ENCODE results near the gene EHMT1. TPM values are rescaled to one million over a fixed set of nuclear protein-coding genes. Genes with fewer than 3 reads are reported as not detected.

Gene EHMT1
- total and polyA plus RNA-seq, 2 of the 13 experiments (the other 11 are each of a cell fraction or from before 2014, with no cell fraction given) = 23.0 to 27.1 TPM

- Histone ChIP-seq H3K4me2 (ENCODE audit: low read depth, low read length) (no peak overlapping the region), H3K4me1 (ENCODE audit: insufficient read depth, low read length) (no peaks in the 10 kb centered on the region), H3K27ac (ENCODE audit: extremely low read length, insufficient read depth, low read length) (no peak overlapping the region), H3K36me3 (replicated peaks in 1 of 2; ENCODE audit: control insufficient read depth in 1 of 2, insufficient read depth in 2 of 2, low read length in 2 of 2) (peaks cover 27 to 60% of the 10 kb centered on the region in 2 experiments), H3K79me2 (ENCODE audit: insufficient read depth, low read length) (no peaks in the 10 kb centered on the region), H3K4me3 (replicated peaks in 1 of 3; ENCODE audit: insufficient read depth in 1 of 3, low read depth in 2 of 3, low read length in 3 of 3) (no peak overlapping the region), H4K20me1 (ENCODE audit: insufficient read depth, low read length) (no peaks in the 10 kb centered on the region), H3K9ac (ENCODE audit: insufficient read depth, low read depth, low read length) (no peak overlapping the region), H3K9me3 (ENCODE audit: low read length) (no peaks in the 10 kb centered on the region), H3K27me3 (ENCODE audit: control insufficient read depth in 1 of 2, insufficient read depth in 2 of 2, low read length in 2 of 2) (no peaks in the 10 kb centered on the region), H2AFZ (ENCODE audit: low read length) (no peak overlapping the region)
- 98% methylated on average over 9 of the region's 9 CpGs for WGBS (ENCODE audit: low lambda C conversion rate)
- CTCF ChIA-PET (ENCODE audit: low intra/inter-chr PET ratio, low total read pairs) = no interaction called here
- FAIRE-seq = no peak
- intact Hi-C loops (cut with micrococcal nuclease; ENCODE audit: unreplicated experiment) = no loop called here
- BruUV-seq (replicated peaks) = no TSS peak
- ATAC-seq = no peak
- no peak for DNase-seq (ENCODE audit: low spot score)
- in situ Hi-C loops (cut with HindIII; ENCODE audit: extremely low pct_ligation_motif_present, low pct_unique_long_range_greater_than_20kb) = no loop called here
- POLR2A ChIA-PET = no interaction called here
- no peak for TF ChIP-seq KLF6 (CRISPR knock-in tag; IDR thresholded peaks at IDR 0.05)
- TF ChIP-seq, protein P1, sequence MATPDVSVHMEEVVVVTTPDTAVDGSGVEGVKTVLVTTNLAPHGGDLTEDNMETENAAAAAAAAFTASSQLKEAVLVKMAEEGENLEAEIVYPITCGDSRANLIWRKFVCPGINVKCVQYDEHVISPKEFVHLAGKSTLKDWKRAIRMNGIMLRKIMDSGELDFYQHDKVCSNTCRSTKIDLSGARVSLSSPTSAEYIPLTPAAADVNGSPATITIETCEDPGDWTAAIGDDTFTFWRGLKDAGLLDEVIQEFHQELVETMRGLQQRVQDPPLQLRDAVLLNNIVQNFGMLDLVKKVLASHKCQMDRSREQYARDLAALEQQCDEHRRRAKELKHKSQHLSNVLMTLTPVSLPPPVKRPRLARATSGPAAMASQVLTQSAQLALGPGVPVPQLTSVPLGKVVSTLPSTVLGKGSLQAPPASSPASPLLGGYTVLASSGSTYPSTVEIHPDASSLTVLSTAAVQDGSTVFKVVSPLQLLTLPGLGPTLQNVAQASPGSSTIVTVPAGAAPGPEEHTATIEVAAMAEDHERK (CRISPR knock-in tag; IDR thresholded peaks at IDR 0.05; ENCODE audit: low read depth) = no peak
- TF ChIP-seq BRCA1 (CRISPR knock-in tag; IDR thresholded peaks at IDR 0.05) = no peak
- TF ChIP-seq ARID4A (CRISPR knock-in tag; IDR thresholded peaks at IDR 0.05; ENCODE audit: borderline replicate concordance) = no peak
- no peak for TF ChIP-seq LCORL (IDR thresholded peaks at IDR 0.05)
- TF ChIP-seq LCORL (CRISPR knock-in tag; IDR thresholded peaks at IDR 0.05) = no peak
- no peak for TF ChIP-seq SNAPC2 (CRISPR knock-in tag; IDR thresholded peaks at IDR 0.05)
- no peak for TF ChIP-seq PAF1 (CRISPR knock-in tag; IDR thresholded peaks at IDR 0.05)
- TF ChIP-seq ZSCAN12 (CRISPR knock-in tag; IDR thresholded peaks at IDR 0.05) = no peak
- no peak for TF ChIP-seq SRY (CRISPR knock-in tag; IDR thresholded peaks at IDR 0.05)
- no peak for TF ChIP-seq CTCF (CRISPR knock-in tag; IDR thresholded peaks at IDR 0.05)
- TF ChIP-seq ZNF530 (CRISPR knock-in tag; IDR thresholded peaks at IDR 0.05; ENCODE audit: low read depth) = no peak
- no peak for TF ChIP-seq MTA3 (CRISPR knock-in tag; IDR thresholded peaks at IDR 0.05)
- TF ChIP-seq SMAD3 (CRISPR knock-in tag; IDR thresholded peaks at IDR 0.05) = no peak
- TF ChIP-seq TRIM22 (IDR thresholded peaks at IDR 0.05) = no peak
- TF ChIP-seq ZNF816 (CRISPR knock-in tag; IDR thresholded peaks at IDR 0.05; ENCODE audit: borderline replicate concordance) = no peak
- TF ChIP-seq MAFF (IDR thresholded peaks at IDR 0.05; ENCODE audit: low read depth, low read length) = no peak
- TF ChIP-seq AHR (CRISPR knock-in tag; IDR thresholded peaks at IDR 0.05) = no peak
Measured at GRCh38 chr9:137761793-137762192, 143.0 kb downstream of the EHMT1 start.

Data from HepG2 (cell line).